K562 (cell line): ENCODE measurements around the gene HBG1. TPM values are rescaled to one million over a fixed set of nuclear protein-coding genes. Genes with fewer than 3 reads are reported as not detected.

Experiments used
- ATAC-seq: fragments of 200-7000 bp; cut with Tn5 transposase; 3 replicates; pipeline ENCODE4 v1.9.1; 2020; ENCODE audit warnings: moderate library complexity
- BruUV-seq: library from RNA; stranded (reverse); fragments of 400-500 nt; replicated peaks from 2 replicates; lab custom pipeline; 2021; lab: Mats Ljungman, UMichigan
- CTCF ChIA-PET: fragments of 300-600 bp; formaldehyde crosslinking; extraction: SDS; loops from one replicate; lab custom pipeline; 2021; ENCODE audit warnings: low intra/inter-chr PET ratio; lab: Yijun Ruan, JAX
- POLR2A ChIA-PET: fragments of 300-600, 350-650 bp; sonication (Branson Sonifier 250); formaldehyde crosslinking; extraction: SDS; loops from one replicate; lab custom pipeline; 2021; ENCODE audit warnings: antibody characterized with exemption, inconsistent platforms; lab: Yijun Ruan, JAX
- DNase-seq, 4 experiments: peaks; one replicate each; pipeline versions ENCODE4 v3.0.0 to v3.0.0-alpha.2; 2011 to 2018; ENCODE audit warnings: low spot score in 3 of 4, mixed read lengths in 3 of 4; ENCODE audit errors: extremely low read depth in 1 of 4
- FAIRE-seq: peaks from 2 replicates; lab custom pipeline; 2011; peaks lifted over from hg19 to GRCh38; lab: Jason Lieb, UNC
- H2AFZ ChIP-seq: 2 replicates; pipeline ENCODE4 v1.6.0; 2011; ENCODE audit warnings: low read depth, low read length, control low read depth, inconsistent platforms
- H3K27ac ChIP-seq: fragments of 200-600 bp; 3 replicates; pipeline ENCODE4 v1.8.0; 2011; ENCODE audit warnings: low read depth, mild to moderate bottlenecking, control low read depth, inconsistent platforms, low read length, moderate library complexity, mixed read lengths; ENCODE audit errors: extremely low read depth
- H3K27me3 ChIP-seq, 2 experiments: fragments of 300-600 bp in 1 of 2; 2 replicates in 1 of 2; 3 replicates in 1 of 2; pipeline versions ENCODE4 v1.6.0 to v1.8.0; 2011; ENCODE audit warnings: inconsistent platforms in 2 of 2, low read length in 2 of 2, mild to moderate bottlenecking in 1 of 2, mixed read lengths in 1 of 2, moderate library complexity in 1 of 2; ENCODE audit not compliant: control insufficient read depth in 2 of 2, insufficient read depth in 2 of 2
- H3K36me3 ChIP-seq: fragments of 300-600 bp; 3 replicates; pipeline ENCODE4 v1.8.0; 2011; ENCODE audit warnings: mild to moderate bottlenecking, low read length, inconsistent platforms; ENCODE audit not compliant: control insufficient read depth, insufficient read depth
- H3K4me1 ChIP-seq, 2 experiments: fragments of 200-600 bp in 1 of 2; replicated peaks in 1 of 2; 2 replicates in 1 of 2; 3 replicates in 1 of 2; pipeline versions ENCODE4 v1.5.1 to v1.8.0; 2011; ENCODE audit warnings: inconsistent platforms in 2 of 2, low read length in 2 of 2, mild to moderate bottlenecking in 1 of 2, mixed read lengths in 1 of 2, moderate library complexity in 1 of 2; ENCODE audit not compliant: control insufficient read depth in 2 of 2, insufficient read depth in 2 of 2
- H3K4me2 ChIP-seq: 2 replicates; pipeline ENCODE4 v1.6.1; 2011; ENCODE audit warnings: low read length, control low read depth, inconsistent platforms, mixed read lengths; ENCODE audit not compliant: insufficient read depth
- H3K4me3 ChIP-seq: fragments of 200-600 bp; sonication (generic), shearing (Covaris generic); 2 replicates; pipeline ENCODE4 v1.5.1; 2016; ENCODE audit warnings: control low read depth, inconsistent platforms
- H3K79me2 ChIP-seq: fragments of 200-600 bp; 3 replicates; pipeline ENCODE4 v1.8.0; 2011; ENCODE audit warnings: low read length, inconsistent platforms; ENCODE audit not compliant: control insufficient read depth, insufficient read depth
- H3K9ac ChIP-seq, 2 experiments: 2 replicates each; pipeline versions ENCODE4 v1.6.0 to v1.6.1; 2011; ENCODE audit warnings: low read depth in 2 of 2, low read length in 2 of 2, control low read depth in 1 of 2, inconsistent platforms in 1 of 2, mild to moderate bottlenecking in 1 of 2, mixed read lengths in 1 of 2; ENCODE audit not compliant: insufficient read depth in 1 of 2
- H3K9me1 ChIP-seq: one replicate; pipeline ENCODE4 v1.6.0; 2011; ENCODE audit warnings: inconsistent platforms, mild to moderate bottlenecking, low read length, moderate library complexity; ENCODE audit not compliant: control insufficient read depth, insufficient read depth
- H3K9me3 ChIP-seq: replicated peaks from 2 replicates; pipeline ENCODE4 v1.5.1; 2011; ENCODE audit warnings: low read depth, low read length, inconsistent platforms; ENCODE audit not compliant: control insufficient read depth, insufficient read depth
- H4K20me1 ChIP-seq: replicated peaks from 2 replicates; pipeline ENCODE4 v1.6.1; 2011; ENCODE audit warnings: low read length, inconsistent platforms, mixed read lengths; ENCODE audit not compliant: control insufficient read depth, insufficient read depth
- FOXA3 ChIP-seq, 2 experiments: fragments of 450-650 bp in 1 of 2; sonication (generic) in 1 of 2; formaldehyde crosslinking; IDR thresholded peaks in 1 of 2; conservative IDR thresholded peaks in 1 of 2; 2 replicates each; pipeline versions ENCODE4 v1.4.0 to v1.8.0; 2020 to 2022; ENCODE audit warnings: mild to moderate bottlenecking in 2 of 2, missing genetic modification reagents in 1 of 2
- GABPB2 ChIP-seq: fragments of 250-450 bp; sonication (Bioruptor Pico); conservative IDR thresholded peaks from 2 replicates; pipeline ENCODE4 v1.5.1; 2021; ENCODE audit warnings: mild to moderate bottlenecking
- MAFK ChIP-seq: IDR thresholded peaks from 2 replicates; pipeline ENCODE4 v1.6.1; 2011; ENCODE audit warnings: low read length, improper control_type of control experiment
- NCOR1 ChIP-seq: fragments of 450-650 bp; IDR thresholded peaks from 2 replicates; pipeline ENCODE4 v1.6.1; 2016; ENCODE audit warnings: mild to moderate bottlenecking, moderate library complexity
- NFE2 ChIP-seq: IDR thresholded peaks from 2 replicates; pipeline ENCODE4 v1.6.1; 2014; ENCODE audit warnings: antibody characterized with exemption, low read depth
- NR2C2 ChIP-seq, 2 experiments: fragments of 200-800 bp in 1 of 2; sonication (Bioruptor generic) in 1 of 2; sonication (generic) in 1 of 2; formaldehyde crosslinking in 1 of 2; IDR thresholded peaks; 2 replicates each; pipeline versions ENCODE4 v1.6.1 to v1.8.0; 2016 to 2022; ENCODE audit warnings: mild to moderate bottlenecking in 1 of 2, missing compliant biosample characterization in 1 of 2, missing genetic modification characterization in 1 of 2, missing genetic modification reagents in 1 of 2
- OTX1 ChIP-seq: fragments of 450-650 bp; formaldehyde crosslinking; IDR thresholded peaks from 2 replicates; pipeline ENCODE4 v1.4.0; 2022; ENCODE audit warnings: mild to moderate bottlenecking
- PTBP1 ChIP-seq: fragments of 200-400 bp; formaldehyde crosslinking; IDR thresholded peaks from 2 replicates; pipeline ENCODE4 v1.6.1; 2017; ENCODE audit warnings: low read depth, low read length
- U2AF1 ChIP-seq: fragments of 200-400 bp; formaldehyde crosslinking; optimal IDR thresholded peaks from 2 replicates; pipeline ENCODE3; 2017; ENCODE audit warnings: mild to moderate bottlenecking, low read depth, low read length, moderate library complexity
- ZNF668 ChIP-seq: fragments of 250-450 bp; sonication (Bioruptor Pico); IDR thresholded peaks from 2 replicates; pipeline ENCODE4 v1.8.0; 2022; ENCODE audit warnings: mild to moderate bottlenecking, inconsistent platforms
- WGBS: fragments of 100-300 bp; shearing (Covaris generic); methylation state at CpG from one replicate; pipeline ENCODE4 v1.1.6; 2016; ENCODE audit warnings: low coverage, mixed read lengths; ENCODE audit not compliant: insufficient coverage; ENCODE audit errors: missing lambda C conversion rate; 5-methylcytosine and 5-hydroxymethylcytosine counted together
- in situ Hi-C: fragments of 300-500 bp; cut with MboI; formaldehyde crosslinking; loops from 4 replicates; pipeline ENCODE4 v1.15.0; 2018; ENCODE audit warnings: inconsistent platforms, mixed read lengths
- intact Hi-C: fragments of 100-400 bp; cut with micrococcal nuclease; formaldehyde crosslinking; loops from 2 replicates; pipeline ENCODE4 v1.14.2; 2022
- polyA plus RNA-seq, 8 experiments: library from polyadenylated mRNA; depleted of rRNA in 4 of 8; stranded (reverse) in 5 of 8; unstranded in 3 of 8; fragments of >200 nt; fragmentation: Nextera tagmentation in 2 of 8; fragmentation: Illumina TruSeq in 1 of 8; extraction: Ambion mirVana in 2 of 8; extraction: Trizol in 1 of 8; gene quantifications; 2 replicates each; pipeline versions ENCODE4 v1.2.1 to v1.2.3, GENCODE V29; 2011 to 2014; ENCODE audit warnings: inconsistent platforms in 1 of 8, missing spikeins in 1 of 8
- total RNA-seq, 7 experiments: library from RNA; depleted of rRNA in 6 of 7; stranded (reverse); fragments of >200 nt in 6 of 7; fragmentation: Illumina TruSeq in 2 of 7; extraction: Trizol in 2 of 7; gene quantifications; 2 replicates each; pipeline versions ENCODE4 v1.2.1 to v1.2.3, GENCODE V29; 2011 to 2021; ENCODE audit warnings: low replicate concordance in 1 of 7
- TF ChIP-seq, protein P1 (sequence below): fragments of 250-450 bp; sonication (Bioruptor Pico); IDR thresholded peaks from 2 replicates; pipeline ENCODE4 v1.8.0; 2022; ENCODE audit warnings: inconsistent platforms, mild to moderate bottlenecking, moderate library complexity, borderline replicate concordance
- TF ChIP-seq, protein P2 (sequence below): sonication (generic); formaldehyde crosslinking; IDR thresholded peaks from 2 replicates; pipeline ENCODE4 v1.9.0; 2022; ENCODE audit warnings: mild to moderate bottlenecking, missing genetic modification reagents
- TF ChIP-seq, protein P3 (sequence below): fragments of 450-650 bp; IDR thresholded peaks from 2 replicates; pipeline ENCODE4 v1.6.1; 2018; ENCODE audit not compliant: partially characterized antibody
- TF ChIP-seq, protein P4 (sequence below): IDR thresholded peaks from 3 replicates; pipeline ENCODE4 v1.6.1; 2011; ENCODE audit warnings: borderline replicate concordance, mild to moderate bottlenecking; ENCODE audit not compliant: insufficient read length, insufficient read depth

The HBG1 gene
- total and polyA plus RNA-seq, 9 of the 15 experiments (the other 6 are each of a cell fraction or from before 2014, with no cell fraction given): 1,066 to 16,338 (median 4,898) TPM

DNA sequence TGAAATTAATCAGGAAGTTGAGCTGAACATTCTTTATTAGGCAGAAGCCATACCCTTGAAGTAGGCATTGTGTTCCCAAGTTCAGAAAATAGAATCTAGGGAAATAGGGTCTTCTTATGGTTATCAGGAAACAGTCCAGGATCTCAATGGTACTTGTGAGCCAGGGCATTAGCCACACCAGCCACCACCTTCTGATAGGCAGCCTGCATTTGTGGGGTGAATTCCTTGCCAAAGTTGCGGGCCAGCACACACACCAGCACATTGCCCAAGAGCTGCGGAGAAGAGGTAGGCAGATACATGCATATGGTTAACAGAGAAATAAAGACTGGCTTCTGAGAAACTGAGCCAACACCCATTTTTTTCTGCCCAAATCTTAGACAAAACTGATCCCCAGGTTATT, 16.8 kb downstream of the HBG1 start (continued):
- TF ChIP-seq, protein P1, sequence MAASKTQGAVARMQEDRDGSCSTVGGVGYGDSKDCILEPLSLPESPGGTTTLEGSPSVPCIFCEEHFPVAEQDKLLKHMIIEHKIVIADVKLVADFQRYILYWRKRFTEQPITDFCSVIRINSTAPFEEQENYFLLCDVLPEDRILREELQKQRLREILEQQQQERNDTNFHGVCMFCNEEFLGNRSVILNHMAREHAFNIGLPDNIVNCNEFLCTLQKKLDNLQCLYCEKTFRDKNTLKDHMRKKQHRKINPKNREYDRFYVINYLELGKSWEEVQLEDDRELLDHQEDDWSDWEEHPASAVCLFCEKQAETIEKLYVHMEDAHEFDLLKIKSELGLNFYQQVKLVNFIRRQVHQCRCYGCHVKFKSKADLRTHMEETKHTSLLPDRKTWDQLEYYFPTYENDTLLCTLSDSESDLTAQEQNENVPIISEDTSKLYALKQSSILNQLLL (CRISPR knock-in tag): no peak
- TF ChIP-seq NR2C2 (CRISPR knock-in tag; IDR thresholded peaks at IDR 0.05) (no peak), NR2C2 (tag; IDR thresholded peaks at IDR 0.05) (no peak), PTBP1 (no peak), MAFK (no peak)
- TF ChIP-seq, protein P2, sequence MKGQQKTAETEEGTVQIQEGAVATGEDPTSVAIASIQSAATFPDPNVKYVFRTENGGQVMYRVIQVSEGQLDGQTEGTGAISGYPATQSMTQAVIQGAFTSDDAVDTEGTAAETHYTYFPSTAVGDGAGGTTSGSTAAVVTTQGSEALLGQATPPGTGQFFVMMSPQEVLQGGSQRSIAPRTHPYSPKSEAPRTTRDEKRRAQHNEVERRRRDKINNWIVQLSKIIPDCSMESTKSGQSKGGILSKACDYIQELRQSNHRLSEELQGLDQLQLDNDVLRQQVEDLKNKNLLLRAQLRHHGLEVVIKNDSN (CRISPR knock-in tag): no peak

DNA sequence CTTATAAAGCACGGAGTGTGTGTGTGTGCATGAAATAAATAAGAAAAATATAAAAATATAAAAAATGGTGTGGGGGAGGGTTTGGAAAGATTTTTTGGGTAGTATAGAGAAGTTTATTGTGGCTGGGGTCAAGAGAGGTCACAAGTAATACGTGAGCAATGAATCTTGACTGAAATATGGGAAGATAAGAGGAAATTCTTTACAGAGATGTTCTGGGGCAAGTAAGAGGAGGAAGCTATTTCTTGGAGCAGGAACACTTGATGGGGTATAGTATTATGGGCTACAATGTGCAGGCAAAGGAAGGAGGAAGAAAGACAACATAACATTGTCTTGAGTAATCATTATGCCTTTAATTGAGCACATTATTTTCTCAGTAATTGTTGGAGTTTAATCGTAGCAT, 17.5 kb downstream of the HBG1 start:
- in situ Hi-C loops: no loop called here
- POLR2A ChIA-PET: no interaction called here
- TF ChIP-seq ZNF668 (CRISPR knock-in tag): no peak
- TF ChIP-seq NFE2: no peak
- TF ChIP-seq, protein P3, sequence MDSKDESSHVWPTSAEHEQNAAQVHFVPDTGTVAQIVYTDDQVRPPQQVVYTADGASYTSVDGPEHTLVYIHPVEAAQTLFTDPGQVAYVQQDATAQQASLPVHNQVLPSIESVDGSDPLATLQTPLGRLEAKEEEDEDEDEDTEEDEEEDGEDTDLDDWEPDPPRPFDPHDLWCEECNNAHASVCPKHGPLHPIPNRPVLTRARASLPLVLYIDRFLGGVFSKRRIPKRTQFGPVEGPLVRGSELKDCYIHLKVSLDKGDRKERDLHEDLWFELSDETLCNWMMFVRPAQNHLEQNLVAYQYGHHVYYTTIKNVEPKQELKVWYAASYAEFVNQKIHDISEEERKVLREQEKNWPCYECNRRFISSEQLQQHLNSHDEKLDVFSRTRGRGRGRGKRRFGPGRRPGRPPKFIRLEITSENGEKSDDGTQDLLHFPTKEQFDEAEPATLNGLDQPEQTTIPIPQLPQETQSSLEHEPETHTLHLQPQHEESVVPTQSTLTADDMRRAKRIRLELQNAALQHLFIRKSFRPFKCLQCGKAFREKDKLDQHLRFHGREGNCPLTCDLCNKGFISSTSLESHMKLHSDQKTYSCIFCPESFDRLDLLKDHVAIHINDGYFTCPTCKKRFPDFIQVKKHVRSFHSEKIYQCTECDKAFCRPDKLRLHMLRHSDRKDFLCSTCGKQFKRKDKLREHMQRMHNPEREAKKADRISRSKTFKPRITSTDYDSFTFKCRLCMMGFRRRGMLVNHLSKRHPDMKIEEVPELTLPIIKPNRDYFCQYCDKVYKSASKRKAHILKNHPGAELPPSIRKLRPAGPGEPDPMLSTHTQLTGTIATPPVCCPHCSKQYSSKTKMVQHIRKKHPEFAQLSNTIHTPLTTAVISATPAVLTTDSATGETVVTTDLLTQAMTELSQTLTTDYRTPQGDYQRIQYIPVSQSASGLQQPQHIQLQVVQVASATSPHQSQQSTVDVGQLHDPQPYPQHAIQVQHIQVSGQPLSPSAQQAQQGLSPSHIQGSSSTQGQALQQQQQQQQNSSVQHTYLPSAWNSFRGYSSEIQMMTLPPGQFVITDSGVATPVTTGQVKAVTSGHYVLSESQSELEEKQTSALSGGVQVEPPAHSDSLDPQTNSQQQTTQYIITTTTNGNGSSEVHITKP: no peak
- no peak for TF ChIP-seq U2AF1
- no peak for TF ChIP-seq FOXA3 (CRISPR knock-in tag; conservative IDR thresholded peaks at IDR 0.05 in 1 of 2, IDR thresholded peaks at IDR 0.05 in 1 of 2)
- TF ChIP-seq OTX1: no peak
- no peak for TF ChIP-seq GABPB2 (CRISPR knock-in tag)
- TF ChIP-seq NCOR1: 0 out of 2 replicates have a peak, but pooled peaks have one; percentile 18
- TF ChIP-seq, protein P4, sequence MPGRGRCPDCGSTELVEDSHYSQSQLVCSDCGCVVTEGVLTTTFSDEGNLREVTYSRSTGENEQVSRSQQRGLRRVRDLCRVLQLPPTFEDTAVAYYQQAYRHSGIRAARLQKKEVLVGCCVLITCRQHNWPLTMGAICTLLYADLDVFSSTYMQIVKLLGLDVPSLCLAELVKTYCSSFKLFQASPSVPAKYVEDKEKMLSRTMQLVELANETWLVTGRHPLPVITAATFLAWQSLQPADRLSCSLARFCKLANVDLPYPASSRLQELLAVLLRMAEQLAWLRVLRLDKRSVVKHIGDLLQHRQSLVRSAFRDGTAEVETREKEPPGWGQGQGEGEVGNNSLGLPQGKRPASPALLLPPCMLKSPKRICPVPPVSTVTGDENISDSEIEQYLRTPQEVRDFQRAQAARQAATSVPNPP: no peak

More for the DNA sequence above, 17.5 kb downstream of the HBG1 start:
- H3K79me2 ChIP-seq: no peaks in the 10 kb centered on the region; the same call in 2 of the 3 replicates
- peaks cover 11 to 35% of the 10 kb centered on the region in 2 experiments for H3K4me1 ChIP-seq
- H3K27ac ChIP-seq: no peak overlapping the region
- H2AFZ ChIP-seq: no peak overlapping the region
- intact Hi-C loops: no loop called here
- CTCF ChIA-PET: no interaction called here
- no peaks in the 10 kb centered on the region for H4K20me1 ChIP-seq
- WGBS: 38% methylated on average over 3 of the region's 3 CpGs
- DNase-seq: no peak
- H3K4me3 ChIP-seq: no peak overlapping the region
- no peak for ATAC-seq
- no peak overlapping the region for H3K9ac ChIP-seq
- no peaks in the 10 kb centered on the region for H3K36me3 ChIP-seq
- no peaks in the 10 kb centered on the region for H3K9me1 ChIP-seq
- no peak overlapping the region; the same call in 1 of the 2 replicates for H3K4me2 ChIP-seq
- H3K27me3 ChIP-seq: no peaks in the 10 kb centered on the region
- no peaks in the 10 kb centered on the region for H3K9me3 ChIP-seq
- no TSS peak for BruUV-seq
- FAIRE-seq: no peak
